GM12892 (cell line): Measurements from ENCODE around the gene RHBG.
"Not testable (repeated sequence)": the region's sequence is repeated elsewhere in the genome, so short reads cannot be mapped to it uniquely, and the experiment has no call there.

Source experiments
- DNase-seq: peaks from one replicate; pipeline ENCODE4 v3.0.0; 2011; ENCODE audit not compliant: insufficient read length
- FAIRE-seq: peaks from 2 replicates; lab custom pipeline; 2011; peaks lifted over from hg19 to GRCh38; lab: Jason Lieb, UNC
- POLR2A ChIP-seq: IDR thresholded peaks from 2 replicates; pipeline ENCODE4 v1.6.1; 2011; ENCODE audit warnings: low read depth, low read length, control low read depth
- POLR2AphosphoS5 ChIP-seq: IDR thresholded peaks from 2 replicates; pipeline ENCODE4 v1.6.1; 2011; ENCODE audit warnings: low read depth, low read length, control low read depth
- TAF1 ChIP-seq: IDR thresholded peaks from 2 replicates; pipeline ENCODE4 v1.6.1; 2011; ENCODE audit warnings: low read depth, mild to moderate bottlenecking, control low read depth, low read length, borderline replicate concordance

The RHBG gene

DNA sequence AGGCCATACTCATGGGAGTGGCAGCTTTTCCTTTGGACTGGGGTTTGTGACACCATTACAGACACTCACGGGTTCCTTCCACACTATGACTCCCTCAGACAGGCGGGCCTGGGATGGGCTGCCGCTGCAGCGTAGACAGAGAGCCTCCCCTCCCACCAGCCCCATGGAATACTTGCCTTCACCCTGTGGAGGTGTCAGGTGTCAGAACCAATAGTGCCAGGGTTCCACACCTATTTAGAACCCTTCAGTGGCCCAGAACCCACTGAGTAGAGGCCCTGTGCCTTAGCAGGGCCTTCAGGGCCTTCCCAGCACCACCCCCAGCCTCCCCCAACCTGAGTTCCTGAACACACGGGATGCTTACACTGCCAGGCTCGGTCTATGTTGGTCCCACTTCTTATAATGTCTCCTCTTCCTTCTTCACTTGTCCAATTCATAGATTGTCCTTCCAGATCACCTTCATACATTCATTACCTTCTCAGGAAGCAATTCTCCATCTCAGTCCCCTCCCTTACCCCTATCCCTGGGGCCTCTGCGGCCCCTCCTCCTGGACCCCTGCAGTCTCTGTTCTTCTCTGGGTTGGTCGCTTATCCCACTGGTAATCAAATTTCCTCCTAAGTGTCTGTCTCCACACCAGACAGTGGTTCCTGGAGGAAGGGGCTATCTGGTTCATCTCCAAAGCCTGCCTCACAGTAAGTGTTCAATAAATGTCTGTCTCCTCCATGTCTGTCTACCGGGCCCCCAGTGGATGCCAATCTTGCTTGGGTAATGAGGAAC lies 1.4 kb upstream of the RHBG start:
- DNase-seq (no peak), FAIRE-seq (no peak)
- no peak for TF ChIP-seq TAF1
- no peak for TF ChIP-seq POLR2A
- TF ChIP-seq POLR2AphosphoS5 = no peak

DNA sequence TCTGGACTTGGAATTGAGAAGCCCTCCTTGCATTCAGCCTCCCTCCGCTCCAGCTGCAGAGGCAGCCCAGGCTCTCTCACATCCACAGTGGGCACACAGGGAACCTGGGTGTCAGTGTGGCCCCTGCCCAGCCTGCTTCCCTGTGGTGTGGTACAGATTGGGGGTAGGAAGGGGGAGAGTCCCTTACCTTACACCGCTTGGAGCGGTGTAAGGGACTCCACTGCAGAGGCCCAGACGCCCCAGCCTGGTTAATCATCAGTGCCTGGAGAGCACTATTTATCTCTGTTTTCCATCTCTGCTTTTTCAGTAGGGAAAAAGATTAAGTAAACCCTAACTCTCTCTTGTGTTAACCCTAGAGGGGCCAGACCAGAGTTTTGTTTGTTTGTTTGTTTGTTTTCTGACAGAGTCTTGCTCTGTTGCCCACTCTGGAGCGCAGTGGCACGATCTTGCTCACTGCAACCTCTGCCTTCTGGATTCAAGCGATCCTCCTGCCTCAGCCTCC lies 803 bp upstream of the RHBG start:
- no peak for TF ChIP-seq POLR2AphosphoS5
- DNase-seq (no peak), FAIRE-seq (no peak)

DNA sequence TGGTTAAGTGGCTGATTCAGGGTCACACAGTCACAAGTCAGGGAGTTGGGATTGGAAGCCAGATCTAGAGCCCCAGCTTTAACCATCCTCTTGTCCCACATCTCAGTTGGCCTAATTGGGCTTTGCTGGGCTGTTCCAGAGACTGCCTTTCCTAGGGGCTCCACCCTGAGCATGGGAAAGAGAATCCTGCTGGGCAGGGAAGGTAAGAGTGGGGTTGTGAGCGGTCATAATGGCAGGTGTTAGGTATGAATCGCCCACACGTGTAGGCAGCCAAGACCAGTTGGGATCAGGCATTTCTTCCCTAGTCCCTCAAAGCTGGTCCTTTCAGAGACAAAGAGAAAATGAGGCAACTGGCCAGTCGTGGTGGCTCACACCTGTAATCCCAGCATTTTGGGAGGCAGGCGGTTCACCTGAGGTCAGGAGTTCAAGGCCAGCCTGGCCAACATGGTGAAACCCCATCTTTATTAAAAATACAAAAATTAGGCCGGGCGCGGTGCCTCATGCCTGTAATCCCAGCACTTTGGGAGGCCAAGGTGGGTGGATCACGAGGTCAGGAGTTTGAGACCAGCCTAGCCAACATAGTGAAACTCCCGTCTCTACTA lies 775 bp downstream of the RHBG start:
- FAIRE-seq = not testable (repeated sequence)

DNA sequence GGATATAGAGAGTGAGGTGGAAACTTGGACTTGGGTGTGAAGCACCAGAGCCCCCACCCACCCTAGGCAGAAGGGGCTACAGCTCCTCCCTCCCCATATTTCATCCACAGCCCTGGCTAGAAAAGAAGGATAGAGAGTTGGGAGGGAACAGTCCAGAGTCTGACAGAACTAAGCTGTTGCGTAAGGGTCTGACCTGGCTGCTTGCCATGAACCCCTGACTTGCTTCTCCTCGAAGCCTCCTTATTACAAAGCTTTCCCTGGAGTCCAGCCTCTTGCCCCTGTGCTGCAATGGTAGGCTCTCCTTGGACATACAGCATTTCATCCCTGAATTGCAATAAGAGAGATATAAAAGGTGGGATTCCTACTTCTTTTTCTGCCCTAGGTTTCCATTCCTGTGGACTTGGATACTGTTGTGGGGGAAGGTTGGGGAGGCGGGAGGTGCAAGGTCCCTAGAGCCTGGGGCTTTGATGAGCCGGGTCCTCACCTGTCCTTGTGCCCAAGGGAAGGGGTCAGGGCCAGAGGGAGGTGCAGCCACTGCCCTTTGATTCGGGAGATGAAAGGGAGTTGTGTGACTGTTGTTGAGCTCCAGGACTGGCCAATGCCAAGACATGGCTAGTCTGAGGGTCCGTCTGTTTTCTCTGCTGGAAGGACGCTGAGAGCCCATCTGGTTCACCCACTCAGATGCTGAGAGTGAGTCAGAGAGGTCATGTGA lies 2.7 kb downstream of the RHBG start:
- FAIRE-seq (no peak), DNase-seq (no peak)
- TF ChIP-seq POLR2AphosphoS5 = no peak
- TF ChIP-seq POLR2A = no peak
- no peak for TF ChIP-seq TAF1

More for the DNA sequence above, 775 bp downstream of the RHBG start:
- DNase-seq = not testable (repeated sequence)

DNA sequence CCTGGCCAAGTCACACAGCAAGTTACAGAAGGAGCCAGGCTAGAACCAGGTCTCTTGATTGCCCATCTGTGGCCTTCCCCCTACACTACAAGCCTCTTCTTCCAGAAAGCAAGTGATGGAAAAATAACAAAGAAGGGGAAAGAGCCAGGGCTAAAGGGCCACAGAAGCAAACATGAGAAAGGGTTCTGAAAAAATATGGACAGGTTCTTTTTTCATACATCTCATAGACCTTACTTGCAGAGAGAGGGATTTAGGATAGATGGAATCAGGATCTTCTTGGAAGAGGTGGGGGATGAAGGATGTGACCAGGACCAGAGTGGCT lies 3.2 kb downstream of the RHBG start:
- FAIRE-seq (no peak), DNase-seq (no peak)
- TF ChIP-seq POLR2A (no peak), POLR2AphosphoS5 (no peak), TAF1 (no peak)

DNA sequence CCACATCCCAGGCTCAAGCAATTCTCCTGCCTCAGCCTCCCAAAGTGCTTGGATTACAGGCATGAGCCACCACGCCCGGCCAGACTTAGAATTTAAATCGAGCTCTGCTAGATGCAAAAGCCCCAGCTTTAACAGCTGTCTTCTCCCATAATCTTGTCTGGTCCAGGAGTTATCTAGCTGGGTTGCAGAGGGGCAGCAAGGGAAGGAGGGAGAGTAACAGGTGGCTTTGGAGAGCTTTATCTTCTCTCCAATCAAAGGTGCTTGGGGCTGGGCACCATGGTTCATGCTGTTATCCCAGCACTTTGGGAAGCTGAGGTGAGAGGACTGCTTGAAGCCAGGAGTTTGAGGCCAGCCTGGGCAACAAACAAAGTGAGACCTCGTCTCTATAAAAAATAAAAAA lies 3.9 kb downstream of the RHBG start:
- DNase-seq = no peak
- TF ChIP-seq POLR2AphosphoS5 (no peak), TAF1 (no peak), POLR2A (no peak)
- no peak for FAIRE-seq

DNA sequence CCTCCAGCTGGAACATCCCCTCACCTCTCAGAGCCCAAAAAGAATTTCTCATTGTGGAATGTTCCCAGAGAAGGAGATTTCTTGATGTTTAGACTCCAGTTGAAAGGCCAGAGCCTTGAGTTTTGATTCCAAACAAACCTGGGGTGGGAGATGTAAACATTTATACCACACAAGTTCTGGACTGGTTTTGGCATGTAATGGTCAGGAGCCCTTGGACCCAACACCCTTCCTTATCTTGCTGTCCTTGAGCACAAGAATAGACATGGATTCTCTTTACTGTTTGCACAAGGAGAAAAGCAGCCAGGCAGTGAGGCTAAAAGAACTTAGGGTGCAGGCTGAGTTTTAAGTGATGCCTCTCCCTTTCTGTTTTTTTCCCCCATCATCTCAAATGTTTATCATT lies 4.5 kb downstream of the RHBG start:
- TF ChIP-seq POLR2A = no peak
- no peak for TF ChIP-seq POLR2AphosphoS5
- no peak for TF ChIP-seq TAF1
- DNase-seq (no peak), FAIRE-seq (no peak)

DNA sequence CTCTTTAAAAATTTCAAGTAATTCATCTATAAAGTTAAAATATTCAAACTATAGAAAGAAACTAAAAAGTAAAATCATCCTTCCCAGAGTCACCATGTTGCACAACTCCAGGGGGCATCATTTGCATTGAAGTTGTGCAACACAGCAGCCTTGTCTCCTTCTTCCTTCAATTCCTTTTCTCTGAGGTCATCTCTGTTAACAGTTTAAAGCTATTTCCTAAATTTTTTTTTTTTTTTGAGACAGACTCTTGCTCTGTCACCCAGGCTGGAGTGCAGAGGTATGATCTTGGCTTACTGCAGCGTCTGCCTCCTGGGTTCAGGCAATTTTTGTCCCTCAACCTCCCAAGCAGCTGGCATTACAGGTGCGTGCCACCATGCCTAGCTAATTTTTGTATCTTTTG lies 7.1 kb downstream of the RHBG start:
- DNase-seq = no peak
- TF ChIP-seq POLR2A (no peak), TAF1 (no peak), POLR2AphosphoS5 (no peak)
- FAIRE-seq = no peak

DNA sequence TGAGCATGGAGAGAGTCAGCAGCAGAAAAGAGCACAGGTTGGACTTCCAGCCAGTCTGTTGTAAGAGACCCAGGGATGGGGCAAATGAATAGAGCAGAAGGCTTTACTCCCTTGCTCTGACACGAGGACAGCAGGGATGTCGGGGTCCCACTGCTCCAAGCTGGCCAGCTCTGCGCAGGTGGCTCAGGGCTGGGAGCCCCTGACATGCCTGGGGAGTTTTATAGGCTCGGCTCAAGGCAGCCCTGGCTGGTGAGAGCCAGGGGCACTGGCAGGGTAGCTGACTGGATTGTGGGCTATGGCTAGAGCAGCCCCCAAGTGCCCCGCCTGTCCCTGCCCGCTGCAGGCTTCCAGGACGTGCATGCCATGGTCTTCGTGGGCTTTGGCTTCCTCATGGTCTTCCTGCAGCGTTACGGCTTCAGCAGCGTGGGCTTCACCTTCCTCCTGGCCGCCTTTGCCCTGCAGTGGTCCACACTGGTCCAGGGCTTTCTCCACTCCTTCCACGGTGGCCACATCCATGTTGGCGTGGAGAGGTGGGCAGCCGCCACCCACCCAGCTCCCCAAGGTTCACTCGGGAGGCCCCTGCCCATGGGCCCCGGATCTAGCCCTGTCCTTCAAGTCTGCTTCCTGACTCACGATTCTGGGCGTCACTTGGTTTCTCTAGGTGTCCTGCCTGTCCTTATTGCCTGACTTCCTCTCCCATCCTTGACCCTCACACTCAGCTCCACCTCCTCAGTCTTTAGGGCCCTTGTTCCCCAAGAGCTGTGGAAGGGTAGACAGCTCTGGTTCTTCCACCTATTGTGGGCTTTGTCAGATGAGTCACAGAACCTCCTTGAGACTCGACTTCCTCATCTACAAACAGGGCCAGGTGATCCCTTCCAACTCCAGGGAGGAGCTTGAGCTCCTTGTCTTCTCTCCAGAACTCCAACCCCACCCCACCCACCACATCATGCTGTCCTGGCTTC lies 8.2 kb downstream of the RHBG start:
- TF ChIP-seq POLR2AphosphoS5 = no peak
- no peak for TF ChIP-seq TAF1
- no peak for TF ChIP-seq POLR2A
- FAIRE-seq (no peak), DNase-seq (peak; percentile 16)

DNA sequence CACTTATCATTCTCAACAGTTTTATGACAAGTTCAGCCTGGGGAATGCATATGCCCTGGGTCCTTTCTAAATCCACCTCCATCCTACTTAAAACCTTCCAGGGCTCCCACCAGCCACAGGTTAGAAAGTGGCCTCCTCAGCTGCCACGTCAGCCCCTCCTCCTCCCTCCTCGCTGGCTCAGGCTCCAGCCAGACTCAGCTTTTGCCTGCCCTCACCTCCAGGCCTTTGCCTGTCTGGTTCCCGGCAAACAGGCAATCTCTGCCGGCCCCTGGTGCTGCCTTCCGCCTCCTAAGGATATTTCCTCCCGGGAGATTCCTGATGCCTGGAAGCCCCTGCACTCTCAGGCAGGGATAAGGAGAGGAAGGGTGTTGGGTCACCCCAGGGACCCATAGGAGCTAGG lies 9.5 kb downstream of the RHBG start:
- TF ChIP-seq TAF1 = no peak
- TF ChIP-seq POLR2AphosphoS5 = no peak
- TF ChIP-seq POLR2A = no peak
- DNase-seq (no peak), FAIRE-seq (no peak)

DNA sequence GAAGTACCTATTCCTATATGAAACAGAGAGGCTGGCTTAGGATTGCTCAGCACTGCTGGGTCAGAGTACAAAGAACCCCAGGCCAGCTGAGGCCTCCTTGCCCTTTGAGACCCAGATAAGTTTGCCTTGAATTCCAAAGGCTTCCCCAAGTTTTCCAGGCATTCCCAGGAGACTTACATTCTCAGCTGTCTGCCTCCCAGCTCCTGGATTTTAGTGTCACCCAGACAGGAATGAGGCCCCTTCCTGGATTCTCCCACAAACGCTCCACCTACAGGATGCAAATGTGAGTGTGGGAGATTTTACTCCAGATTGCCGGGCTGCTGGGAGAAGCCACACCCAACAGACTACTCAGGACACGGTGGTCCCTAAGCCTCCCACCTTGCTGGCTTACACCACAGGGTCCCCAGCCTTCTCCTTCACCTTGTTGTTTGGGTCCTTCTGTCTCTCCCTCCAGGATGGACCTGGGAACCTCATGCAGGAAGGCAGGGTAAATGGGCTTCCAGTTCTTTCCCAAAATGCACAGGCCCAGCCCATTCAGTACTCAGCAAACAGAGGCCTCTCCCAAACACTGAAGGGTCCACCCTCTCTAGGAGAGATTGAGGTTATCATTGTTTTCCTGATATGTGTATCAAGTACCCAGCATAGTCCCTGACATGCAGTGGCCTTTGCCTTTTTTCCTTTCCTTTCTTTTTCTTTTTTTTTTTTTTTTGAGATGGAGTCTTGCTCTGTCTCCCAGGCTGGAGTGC lies 10.6 kb downstream of the RHBG start:
- DNase-seq (no peak), FAIRE-seq (no peak)
- TF ChIP-seq POLR2AphosphoS5 = no peak
- TF ChIP-seq TAF1 = no peak
- TF ChIP-seq POLR2A = no peak
